HG03575 (cell line): Measurements from ENCODE around the gene BTBD16.

Experiments used
- ATAC-seq: cut with Tn5 transposase; IDR thresholded peaks from one replicate; pipeline ENCODE4 v1.9.1; 2021; ENCODE audit not compliant: unreplicated experiment, insufficient number of reproducible peaks, low FRiP score; ENCODE audit errors: extremely low read depth

BTBD16 gene

GRCh38 chr10:122379537-122379936, 108.4 kb downstream of the BTBD16 start:
- no peak for ATAC-seq

- no peak for ATAC-seq
Measured at GRCh38 chr10:122380703-122381102, 109.6 kb downstream of the BTBD16 start.

DNA sequence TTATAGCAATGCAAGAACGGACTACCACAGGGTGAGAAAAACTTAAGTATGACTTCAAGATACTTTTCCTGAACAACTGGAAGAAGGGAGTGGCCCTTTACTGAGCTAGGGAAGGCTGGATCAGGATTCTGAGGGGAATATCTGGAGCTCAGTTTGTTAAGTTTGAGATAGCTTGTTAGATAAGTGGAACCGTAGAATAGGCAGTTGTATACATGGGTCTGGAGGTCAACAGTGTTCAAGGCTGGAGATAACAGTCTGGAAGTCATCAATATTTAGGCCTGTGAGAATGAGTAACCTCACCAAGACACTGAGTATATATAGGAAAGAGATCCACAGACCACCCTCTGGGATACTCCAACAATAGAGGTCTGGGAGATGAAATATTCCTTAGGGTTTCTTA, 110.6 kb downstream of the BTBD16 start:
- ATAC-seq: no peak

DNA sequence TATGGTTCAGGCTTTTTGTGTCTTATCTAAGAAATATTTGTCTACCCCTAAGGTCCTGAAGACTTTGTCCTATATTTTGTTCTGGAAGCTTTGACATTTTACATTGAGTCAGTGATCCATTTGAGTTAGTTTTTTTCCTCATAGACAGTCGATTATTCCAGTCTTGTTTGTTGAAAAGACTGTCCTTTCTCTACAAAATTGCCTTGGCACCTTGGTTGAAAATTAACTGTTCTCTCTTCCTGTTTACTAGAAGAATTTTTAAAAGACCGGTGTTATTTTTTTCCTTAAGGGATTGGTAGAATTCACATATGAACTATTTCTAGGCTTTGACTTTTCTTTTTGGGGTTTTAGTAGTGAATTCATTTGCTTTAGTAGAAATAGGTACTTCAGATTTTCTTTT, 115.4 kb downstream of the BTBD16 start:
- no peak for ATAC-seq

DNA sequence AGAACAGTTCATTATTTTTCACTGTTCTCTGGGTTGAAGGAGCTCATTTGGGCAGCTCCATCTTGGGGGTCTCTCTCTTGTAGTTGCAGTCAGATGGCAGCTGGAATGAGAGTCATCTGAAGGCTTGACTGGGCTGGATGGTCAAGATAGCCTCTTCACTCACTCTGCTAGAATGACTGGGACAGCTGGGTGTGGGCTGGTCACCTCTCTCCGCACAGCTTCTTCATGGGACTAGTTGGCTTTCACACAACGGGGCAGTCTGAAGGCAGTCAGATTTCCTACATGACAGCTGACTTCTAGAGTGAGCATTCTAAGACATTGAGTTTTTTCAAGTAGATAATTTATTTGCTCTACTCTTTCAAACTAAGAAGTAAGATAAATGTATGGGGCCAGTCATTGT, 116.5 kb downstream of the BTBD16 start:
- no peak for ATAC-seq
